Panc1 (cell line): ENCODE measurements around the gene S100A1.

ENCODE experiments used
- POLR2AphosphoS5 ChIP-seq: IDR thresholded peaks from 2 replicates; pipeline ENCODE4 v1.6.1; 2012; ENCODE audit warnings: mild to moderate bottlenecking, low read depth, low read length, moderate library complexity
- TF ChIP-seq, protein P1 (sequence below): fragments of 450-650 bp; IDR thresholded peaks from 2 replicates; pipeline ENCODE4 v1.5.1; 2017; ENCODE audit warnings: mild to moderate bottlenecking

DNA sequence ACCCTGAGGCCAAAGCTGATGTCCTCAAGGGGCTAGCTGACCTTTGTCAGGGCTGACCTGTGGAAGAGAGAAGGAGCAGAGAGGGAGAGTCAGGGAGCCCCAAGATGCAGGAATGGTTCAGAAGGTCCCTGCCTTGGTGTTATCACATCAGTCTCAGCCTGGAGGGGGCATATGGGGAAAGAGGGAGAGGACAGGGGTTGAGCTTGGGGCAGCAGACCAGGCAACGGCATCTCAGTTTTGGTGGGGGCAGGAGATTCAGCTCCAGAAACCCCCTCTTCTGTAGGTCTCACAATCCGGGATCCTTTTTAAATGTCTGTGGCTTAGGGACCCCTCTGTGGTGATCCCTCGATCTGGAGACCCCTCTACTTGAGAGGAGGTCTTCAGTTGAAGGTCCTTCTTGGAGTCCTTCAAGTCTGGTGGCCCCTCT, 1.7 kb upstream of the S100A1 start:
- TF ChIP-seq, protein P1, sequence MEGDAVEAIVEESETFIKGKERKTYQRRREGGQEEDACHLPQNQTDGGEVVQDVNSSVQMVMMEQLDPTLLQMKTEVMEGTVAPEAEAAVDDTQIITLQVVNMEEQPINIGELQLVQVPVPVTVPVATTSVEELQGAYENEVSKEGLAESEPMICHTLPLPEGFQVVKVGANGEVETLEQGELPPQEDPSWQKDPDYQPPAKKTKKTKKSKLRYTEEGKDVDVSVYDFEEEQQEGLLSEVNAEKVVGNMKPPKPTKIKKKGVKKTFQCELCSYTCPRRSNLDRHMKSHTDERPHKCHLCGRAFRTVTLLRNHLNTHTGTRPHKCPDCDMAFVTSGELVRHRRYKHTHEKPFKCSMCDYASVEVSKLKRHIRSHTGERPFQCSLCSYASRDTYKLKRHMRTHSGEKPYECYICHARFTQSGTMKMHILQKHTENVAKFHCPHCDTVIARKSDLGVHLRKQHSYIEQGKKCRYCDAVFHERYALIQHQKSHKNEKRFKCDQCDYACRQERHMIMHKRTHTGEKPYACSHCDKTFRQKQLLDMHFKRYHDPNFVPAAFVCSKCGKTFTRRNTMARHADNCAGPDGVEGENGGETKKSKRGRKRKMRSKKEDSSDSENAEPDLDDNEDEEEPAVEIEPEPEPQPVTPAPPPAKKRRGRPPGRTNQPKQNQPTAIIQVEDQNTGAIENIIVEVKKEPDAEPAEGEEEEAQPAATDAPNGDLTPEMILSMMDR, result no peak
- no peak for TF ChIP-seq POLR2AphosphoS5
